NK-92 (cell line): ENCODE measurements around the gene DNMT3A.

ENCODE experiments used
- DNase-seq: peaks from one replicate; lab custom pipeline; 2025; ENCODE audit not compliant: unreplicated experiment; lab: John Stamatoyannopoulos, UW

DNMT3A gene

DNA sequence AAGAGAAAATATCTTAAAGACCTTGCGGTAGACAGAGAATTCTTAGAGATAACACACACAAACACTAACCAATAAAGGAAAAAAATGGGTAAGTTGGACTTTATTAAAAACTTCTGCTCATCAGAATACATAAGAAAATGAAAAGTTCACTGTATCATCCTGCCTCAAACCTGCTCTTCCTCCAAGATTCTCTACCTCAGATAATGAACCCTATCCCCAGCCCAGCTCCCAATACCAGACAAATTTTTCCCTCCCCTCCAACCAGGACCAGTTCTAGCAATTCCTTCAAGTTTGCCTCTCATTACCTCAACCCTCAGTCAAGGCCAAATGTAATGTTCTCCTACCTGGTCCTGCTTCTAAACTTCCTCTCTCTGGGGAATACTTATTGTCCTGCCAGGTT lies 79.4 kb downstream of the DNMT3A start:
- DNase-seq, result no peak

DNA sequence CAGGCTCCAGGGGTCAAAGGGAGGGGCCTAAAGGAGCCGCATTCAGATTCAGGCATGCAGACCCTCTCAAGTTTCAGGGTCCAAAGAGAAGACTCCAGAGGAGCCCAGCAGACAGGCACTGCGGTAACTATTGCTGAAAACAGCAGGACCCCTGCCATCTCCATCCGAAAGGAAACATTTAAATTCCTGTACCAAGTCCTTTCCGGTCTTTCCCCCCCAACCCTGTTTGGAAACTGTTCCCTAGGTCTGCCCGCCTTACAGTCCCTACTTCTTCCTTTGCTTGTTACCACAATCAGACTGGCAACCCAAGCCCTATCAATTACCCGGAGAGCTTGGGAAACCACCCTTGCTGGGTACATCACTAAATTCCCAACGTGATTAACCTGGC lies 82.0 kb downstream of the DNMT3A start:
- DNase-seq, result no peak

DNA sequence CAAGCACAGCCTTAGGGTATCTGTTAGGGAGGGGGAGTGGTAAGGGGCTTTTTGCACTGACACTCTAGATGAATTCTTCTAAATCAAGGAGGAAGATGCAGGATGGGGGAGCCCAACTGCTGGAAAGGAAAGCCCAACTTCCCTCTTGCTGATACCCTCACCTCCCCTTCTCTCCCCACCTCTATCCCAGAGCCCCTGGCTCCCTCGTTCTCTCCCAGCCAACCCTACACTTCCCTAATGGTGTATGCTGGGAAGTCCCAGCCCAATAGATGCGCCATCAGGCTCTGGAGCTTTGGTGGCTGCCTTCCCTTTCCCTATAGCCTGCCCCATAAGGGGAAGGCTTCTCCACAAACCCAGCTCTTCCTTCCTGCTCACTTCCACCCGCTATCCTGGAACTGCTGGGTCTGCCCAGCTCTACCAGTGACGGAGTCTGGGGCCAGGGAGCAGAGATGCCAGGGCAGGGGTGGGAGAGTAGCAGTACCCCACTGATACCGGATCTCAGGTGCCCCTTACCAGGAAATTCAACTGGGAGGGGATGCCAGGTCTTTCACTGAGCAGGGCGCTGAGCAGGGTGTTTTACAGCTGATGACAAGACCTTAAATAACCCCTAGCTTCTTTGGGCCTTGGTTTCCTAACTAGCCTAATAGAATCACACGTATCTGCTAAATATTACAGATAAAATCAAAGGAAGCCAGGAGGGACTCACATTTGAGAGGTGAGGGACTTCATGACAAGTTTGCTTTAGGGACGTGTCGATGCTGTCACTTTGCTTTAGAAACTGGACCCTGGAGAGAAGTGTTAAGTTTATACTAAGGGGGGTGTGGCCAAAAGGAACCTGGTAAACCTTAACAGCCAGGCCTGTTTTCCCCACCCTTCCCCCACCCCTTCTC lies 82.6 kb downstream of the DNMT3A start:
- no peak for DNase-seq

DNA sequence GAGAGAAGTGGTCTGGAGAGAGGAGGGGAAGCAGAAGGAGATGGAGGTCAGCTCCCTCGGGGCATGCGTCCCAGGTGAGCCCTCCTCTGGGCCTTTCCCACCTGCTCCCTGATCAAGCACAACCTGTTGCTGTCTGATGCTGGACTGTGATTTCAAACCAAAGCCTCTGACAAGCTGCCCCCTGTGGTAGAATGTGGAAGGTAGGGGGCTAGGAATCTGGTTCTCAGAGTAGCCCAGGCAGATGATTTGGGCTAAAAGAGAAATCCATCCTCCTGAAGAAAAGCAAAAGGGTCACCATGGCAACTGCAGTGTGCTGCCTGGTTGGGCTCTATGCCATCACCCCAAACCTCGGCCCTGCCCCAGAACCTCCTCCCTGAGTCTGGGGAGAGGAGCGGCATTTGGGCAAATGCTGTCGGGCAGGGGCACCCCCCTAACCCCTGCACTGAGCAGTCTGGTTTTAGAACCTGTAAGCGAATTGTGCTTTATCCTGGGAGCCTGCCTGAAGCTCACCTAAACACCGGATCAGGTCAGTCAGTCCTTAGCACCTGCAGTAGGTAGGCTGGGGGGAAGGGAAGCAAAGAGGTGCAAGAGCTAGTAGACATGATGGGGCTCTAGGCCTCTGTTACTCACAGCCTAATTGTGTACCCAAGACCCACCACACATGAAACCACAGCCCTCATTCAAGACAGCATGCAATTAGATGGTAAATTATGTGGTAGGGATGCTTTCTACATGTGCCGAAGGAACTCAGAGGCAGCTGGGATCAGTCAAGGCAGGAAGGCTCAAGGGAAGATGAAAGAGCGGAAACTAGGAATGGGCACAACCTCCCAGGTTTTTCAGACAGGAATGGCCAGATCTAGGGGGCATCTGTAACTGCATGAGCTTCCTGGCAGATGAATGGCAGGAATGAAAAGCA lies 83.5 kb downstream of the DNMT3A start:
- DNase-seq, result no peak

DNA sequence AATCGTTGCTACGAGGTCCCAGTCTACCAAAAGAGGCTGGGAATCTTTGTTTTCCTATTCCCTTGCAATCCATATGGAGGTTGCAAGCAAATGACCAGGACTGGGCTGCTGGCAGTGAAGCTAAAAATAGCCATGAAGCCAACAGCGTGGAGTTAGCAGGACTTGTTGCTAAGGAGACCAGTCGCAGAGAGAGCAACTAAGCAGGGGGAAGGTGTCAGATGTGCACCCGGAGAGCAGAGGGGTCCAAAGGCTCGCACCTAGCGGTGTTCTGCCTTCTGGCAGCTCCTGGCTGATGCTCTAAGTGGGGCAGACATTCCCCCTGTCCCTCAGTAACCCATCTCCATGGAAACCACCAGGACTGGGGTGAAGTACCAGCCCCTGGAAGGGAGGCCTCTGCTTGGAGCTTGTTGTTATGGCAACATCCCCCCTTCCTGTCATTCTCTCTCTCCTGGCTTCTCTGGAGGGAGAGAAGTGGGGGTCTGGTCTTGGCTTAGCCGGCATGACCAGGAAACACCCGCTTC lies 84.6 kb downstream of the DNMT3A start:
- DNase-seq, result no peak

DNA sequence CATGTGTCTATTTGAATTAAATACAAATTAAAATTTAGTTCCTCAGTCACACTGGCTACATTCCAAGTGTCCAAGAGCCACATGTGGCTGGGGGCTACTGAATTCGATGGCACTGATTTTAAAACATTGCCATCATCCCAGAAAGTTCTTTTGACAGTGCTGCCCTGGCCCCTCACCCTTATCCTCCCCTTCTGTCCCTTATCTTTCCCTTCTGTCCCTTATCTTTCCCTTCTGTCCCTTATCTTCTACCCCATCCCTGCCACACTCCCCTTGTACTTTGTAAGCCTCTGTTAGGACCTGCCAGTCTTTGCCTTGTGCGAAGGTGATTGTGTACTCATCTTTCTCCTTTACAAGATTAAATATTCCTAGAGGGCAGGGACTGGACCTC lies 85.2 kb downstream of the DNMT3A start:
- no peak for DNase-seq

DNA sequence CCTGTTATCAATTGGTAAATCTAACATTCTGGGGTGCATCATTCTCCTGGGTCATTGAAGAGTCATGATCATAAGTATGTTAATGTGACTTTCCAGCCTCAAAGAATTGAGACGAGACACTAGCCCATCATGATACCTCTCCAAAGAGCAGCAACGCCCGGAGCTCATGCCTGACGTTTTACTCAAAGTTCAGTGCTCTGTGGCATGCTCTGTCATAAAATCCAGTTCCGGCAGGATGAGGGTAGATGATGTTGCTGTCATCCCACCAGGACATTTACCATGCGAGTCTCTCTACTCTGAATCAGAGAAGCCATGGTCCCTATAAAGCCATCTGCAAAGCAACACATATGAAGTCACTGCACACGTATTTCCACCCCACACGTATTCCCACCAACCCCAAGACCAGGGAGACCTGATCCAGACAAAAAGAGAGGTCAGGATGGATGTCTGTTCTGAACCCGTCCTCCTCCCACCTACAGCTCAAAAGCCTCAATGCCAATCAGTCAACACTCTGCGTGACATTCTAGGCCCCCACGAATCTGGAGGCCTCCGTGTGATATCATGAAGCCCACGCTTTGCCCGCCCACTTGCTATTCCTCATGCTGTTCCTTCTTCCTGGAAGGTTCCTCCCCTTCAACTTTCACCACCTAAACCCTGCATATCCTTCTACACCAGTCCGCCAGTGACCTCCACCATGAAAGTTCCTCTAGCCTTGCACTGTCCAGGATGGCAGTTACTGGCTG lies 85.8 kb downstream of the DNMT3A start:
- no peak for DNase-seq

DNA sequence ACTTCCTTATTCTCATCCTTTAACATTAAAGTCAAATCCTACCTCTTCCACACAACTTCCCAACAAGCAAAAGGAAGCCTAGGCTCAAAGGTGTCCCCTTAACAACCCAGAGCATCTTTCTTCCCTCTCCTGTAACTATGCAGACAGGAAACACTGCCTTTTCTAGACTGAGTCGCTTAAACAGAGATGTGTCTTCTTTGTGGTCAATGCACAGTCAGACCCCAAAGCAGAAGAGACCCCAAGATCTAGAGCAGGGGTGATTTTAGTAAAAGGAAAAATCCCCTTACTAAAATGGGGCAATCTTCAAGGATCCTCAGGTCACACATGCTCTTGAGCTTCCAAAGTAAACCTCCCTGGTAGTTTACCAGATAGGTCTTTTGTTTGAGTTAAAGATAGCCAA lies 86.8 kb downstream of the DNMT3A start:
- DNase-seq, result no peak

DNA sequence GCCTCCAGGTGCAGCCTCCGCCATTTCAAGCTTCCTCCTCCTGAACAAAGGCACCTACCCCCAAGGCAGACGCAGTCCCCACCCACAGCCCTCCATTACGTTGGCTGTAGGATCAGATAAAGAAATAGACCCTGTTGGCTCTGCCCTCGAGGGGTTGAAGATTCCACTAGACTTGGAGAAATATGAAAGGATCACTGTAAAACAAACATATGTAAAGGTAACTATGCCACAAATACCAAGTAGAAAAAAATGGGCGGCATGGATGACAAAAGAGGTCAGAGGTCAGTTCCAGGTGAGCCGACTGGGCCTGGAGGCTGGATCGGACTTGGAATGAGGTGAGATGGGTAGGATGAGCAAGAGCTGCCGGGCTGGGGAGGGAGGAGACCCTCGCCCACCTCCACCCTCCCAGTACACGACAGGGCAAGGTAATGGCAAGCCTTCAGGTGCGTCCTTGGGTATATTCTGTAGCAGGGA lies 88.5 kb downstream of the DNMT3A start:
- no peak for DNase-seq

DNA sequence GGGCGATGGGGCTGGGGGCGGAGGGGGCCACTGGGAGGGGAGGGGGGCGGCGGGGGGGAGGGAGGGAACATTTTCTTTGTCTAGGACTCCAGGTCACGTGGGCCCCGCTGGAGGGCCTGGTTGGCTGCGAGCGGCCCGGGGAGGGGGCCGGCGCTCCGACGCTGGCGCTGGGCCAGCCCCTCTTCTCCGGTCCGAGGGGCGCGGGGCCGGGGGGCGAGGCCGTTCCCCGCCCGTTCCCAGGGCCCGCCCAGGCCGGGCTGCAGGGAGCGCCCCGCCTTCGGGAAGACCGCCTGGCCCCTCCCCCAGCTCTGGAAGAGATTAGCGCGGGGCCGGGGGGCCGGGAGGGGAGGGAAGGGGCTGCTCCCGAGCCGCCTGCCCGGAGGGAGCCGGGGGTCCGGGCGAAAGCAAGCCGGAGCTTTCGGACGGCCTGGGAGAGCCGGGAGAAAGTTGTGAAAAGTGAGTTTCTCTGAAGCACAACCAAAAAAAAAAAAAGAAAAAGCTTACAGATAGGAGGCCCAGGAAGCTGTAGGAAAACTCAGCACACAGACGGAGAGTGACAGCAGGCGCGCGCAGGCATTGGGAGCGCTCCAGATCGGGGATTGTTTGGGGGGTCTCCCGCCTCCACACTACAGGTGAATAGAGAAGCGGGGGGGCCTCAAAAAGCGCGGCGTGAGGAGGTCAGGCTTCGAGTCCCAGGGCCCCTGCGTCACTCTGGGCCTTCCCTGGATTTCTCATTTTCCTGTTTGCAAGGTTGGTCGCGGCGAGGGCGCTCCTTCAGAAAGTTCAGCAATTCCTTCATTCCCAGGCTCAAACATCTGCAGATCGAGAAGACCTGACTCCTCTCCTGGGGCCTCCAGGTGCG lies 89.2 kb downstream of the DNMT3A start:
- no peak for DNase-seq

DNA sequence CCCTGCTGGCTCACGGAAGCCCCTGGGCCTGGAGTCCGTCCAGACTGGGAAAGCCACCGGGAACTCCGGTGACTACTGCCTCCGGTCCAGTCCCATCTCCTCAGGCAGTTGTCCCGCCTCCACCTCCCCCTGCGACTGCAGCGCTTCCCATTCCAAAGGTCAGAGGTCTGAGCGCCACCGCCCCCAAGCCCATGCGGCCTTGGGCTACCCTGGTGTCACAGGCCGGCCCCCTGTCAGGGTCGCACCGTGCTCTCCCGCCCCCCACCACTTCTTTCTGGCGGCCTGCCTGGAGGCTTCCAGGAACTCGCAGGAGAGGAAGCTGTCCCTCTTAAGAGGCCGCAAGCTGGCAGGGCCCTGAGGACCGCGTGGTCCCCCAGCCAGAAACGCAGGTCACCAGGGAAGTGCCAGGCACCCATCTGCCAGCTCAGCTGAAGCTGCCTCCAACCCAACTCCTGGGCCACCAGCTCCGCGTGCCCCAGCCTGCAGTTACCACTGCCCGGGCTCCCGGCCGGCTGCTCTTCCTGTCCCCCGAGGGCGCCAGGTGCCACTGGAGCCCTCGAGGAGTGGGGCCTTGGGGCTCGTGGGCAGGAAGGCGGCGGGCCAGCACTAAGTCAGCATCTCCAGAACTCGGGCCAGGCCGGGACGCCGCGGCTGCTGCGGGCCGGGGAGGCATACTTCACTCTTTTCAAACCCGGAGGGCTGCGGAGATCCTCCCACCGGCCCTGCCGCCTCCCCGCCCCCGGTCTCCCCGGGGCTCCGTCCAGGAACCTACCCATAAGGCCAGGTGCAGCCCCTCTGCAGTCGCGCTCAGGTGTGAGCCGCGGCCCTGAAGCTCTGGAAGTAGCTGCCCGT lies 90.1 kb downstream of the DNMT3A start:
- DNase-seq, result no peak

DNA sequence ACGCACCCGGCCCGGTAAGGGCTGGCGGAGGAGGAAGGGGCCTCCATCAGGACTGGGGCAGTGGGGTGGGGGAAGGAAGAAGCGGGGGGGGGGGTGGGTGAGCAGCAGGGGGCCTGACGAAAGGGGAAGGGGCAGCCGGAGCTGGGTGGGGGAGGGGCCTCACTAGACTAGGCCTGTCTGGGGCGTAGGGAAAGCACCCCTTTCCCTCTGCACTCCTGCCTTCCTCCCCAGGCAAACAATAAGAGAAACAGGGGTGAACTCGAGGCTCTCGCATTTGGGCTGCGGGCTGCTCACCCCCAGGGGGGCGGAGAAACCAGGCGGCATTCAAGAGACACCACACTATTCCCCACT lies 90.7 kb downstream of the DNMT3A start:
- DNase-seq, result no peak

DNA sequence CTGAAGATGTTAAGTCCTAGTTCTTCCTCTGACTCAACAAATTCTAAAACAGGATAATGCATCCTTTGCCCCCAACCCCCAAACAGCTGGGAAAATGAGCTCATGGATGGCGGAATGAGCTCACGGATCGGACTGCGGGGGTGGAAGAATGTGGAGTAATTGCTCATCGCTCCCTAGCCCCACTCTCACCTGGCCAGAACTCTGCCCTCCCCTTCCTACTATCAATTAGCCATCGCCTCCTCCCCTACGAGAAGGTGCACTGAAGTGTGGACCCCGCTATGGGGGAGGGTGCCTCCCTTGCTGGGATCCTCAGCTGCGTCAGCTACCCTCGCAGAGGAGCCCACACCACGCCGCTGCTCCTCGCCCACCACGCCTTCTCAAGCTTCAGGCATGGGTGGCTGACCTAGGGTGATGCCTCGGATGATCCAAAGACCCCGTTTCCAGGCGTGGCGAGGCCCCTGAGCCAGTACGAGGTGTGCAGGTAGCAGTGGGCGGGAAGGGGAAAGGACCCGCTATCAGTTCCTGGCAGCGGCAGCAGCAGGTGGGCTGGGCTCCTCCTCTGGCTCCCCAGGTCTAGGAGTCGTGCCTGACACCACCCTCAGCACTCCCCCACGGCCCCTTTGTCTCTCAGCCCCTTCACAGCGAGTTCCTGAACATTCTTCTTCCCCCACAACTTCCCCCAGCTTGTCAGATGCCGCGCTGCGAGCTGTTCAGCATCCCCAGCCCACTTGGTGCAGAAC lies 91.2 kb downstream of the DNMT3A start:
- no peak for DNase-seq

DNA sequence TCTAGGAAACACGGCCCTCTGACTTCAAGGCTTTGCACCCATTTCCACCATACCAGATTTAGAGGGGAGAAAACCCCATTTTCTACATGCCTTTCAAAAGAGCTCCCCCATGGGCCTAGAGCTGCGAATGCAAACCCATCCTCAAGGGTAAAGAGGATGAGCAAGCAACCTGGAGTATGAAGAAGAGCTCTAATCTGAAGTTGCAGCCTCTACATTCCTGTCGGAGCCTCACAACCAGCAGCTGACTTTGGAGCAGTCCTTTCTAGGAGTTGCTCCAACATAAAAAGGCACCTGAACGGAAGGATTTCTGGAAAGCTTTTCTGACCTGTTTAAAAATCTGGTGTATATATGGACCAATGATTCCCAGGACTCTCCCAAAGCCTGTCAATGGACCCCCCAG lies 91.9 kb downstream of the DNMT3A start:
- DNase-seq, result no peak

DNA sequence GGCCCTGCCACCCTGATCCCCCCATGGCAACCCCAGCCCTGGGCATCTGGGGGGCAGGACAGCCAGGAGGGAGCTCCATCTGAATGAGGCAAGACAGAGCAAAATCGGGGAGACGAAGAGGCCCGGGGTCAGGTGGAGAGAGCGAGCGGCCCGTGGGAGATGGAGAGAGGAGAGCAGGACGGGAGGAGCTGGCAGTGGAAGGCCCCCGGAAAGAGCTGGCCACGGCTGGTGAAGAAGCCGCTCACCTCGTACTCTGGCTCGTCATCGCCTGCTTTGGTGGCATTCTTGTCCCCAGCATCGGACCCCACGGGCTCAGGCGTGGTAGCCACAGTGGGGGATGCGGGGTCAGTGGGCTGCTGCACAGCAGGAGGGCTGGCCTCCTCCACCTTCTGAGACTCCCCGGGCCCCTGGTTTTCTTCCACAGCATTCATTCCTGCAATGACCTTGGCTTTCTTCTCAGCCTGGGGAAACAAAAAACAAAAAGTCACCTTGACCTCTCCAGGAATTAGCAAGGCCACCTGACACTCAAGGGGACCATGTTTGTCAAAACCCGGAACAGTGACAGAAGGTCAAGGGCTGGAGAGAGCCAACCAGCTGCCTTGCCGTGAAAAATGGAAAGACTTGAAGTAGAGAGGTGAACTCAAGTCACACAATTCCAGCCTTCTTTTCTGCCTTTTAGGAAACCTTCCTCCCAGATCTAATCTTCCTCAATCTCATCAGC lies 93.8 kb downstream of the DNMT3A start:
- no peak for DNase-seq

DNA sequence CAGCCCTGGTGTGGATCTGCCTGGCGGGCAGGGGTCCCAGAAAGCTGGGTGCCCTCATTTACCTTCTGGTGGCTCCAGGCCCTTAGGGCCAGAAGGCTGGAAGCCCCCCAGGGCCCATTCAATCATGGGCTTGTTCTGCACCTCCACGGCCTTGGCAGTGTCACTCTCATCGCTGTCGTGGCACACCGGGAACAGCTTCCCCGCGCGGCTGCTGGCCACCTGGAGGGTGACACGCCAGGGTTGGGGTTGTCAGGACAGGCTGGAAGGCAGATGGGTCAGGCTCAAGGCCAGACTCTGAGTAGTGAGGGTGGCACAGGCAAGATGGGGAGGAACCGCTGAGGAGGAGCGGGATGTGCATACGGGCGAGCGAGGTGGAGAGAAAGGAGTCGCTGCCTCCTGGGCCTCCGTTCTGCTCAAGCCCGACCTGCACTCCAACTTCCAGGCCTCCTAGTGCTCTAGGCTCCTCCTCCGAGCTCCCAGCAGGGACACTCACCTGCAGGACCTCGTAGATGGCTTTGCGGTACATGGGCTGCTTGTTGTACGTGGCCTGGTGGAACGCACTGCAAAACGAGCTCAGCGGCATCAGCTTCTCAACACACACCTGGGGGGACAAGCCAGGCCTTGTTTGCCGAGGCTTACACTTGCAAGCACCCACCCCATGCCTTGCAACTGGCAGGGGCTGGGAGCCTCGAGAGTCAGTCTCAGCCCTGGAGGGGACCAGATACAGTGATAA lies 95.0 kb downstream of the DNMT3A start:
- DNase-seq, result no peak

DNA sequence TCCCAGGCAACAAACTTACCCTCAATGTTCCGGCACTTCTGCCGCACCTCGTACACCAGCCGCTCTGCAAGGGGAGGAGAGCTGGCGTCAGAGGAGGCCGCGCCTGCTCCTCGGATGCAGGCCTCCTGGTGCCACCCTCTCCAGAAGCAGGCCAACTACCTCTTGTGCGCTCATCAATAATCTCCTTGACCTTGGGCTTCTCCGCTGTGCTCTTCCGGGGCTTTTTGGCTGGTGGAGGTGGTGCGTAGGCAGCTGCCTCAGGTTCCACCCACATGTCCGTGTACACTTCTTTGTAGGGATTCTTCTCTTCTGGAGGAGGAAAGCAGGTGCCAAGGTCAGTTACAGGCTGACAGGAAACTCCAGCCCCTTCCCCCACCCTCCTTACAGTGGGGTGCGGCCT lies 95.7 kb downstream of the DNMT3A start:
- no peak for DNase-seq
